Coronary artery (tissue), 2 donors: ENCODE measurements around the gene MRTO4.
"Not testable (repeated sequence)": the region's sequence is repeated elsewhere in the genome, so short reads cannot be mapped to it uniquely, and the experiment has no call there.

ENCODE experiments used
- DNase-seq: peaks from one replicate; pipeline ENCODE4 v3.0.0-alpha.2; 2017; ENCODE audit warnings: low spot score
- H3K27ac ChIP-seq, 2 donors: fragments of 200-600 bp; sonication (generic); one replicate each; pipeline ENCODE4 v1.5.1; 2016 to 2019
- H3K4me3 ChIP-seq: fragments of 200-600 bp; sonication (generic); 2 replicates; pipeline ENCODE4 v1.5.1; 2016; ENCODE audit warnings: mild to moderate bottlenecking, moderate library complexity
- TF ChIP-seq, protein P1 (sequence below): fragments of 200-600 bp; sonication (generic); IDR thresholded peaks from one replicate; pipeline ENCODE4 v1.5.1; 2019; ENCODE audit warnings: antibody characterized with exemption

Gene MRTO4

DNA sequence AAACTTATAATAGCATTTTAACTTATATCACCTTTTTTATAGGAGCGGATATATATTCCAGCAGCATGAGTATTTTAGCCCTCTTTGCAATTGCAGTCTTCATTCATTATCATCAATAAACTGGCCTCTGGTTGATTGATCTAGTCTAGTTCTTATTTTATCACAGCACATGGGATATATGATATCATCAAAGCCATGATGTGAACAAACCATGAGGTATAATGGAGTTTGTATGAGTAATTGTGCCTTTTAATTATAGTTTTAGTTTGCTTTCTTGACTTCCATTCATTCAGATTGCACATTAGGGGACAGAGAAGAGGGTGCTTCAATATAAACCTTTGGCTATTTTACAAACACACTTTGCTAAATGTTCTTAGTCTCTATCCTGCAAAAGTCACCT lies 38.0 kb upstream of the MRTO4 start:
- no peak overlapping the region for H3K4me3 ChIP-seq
- TF ChIP-seq, protein P1, sequence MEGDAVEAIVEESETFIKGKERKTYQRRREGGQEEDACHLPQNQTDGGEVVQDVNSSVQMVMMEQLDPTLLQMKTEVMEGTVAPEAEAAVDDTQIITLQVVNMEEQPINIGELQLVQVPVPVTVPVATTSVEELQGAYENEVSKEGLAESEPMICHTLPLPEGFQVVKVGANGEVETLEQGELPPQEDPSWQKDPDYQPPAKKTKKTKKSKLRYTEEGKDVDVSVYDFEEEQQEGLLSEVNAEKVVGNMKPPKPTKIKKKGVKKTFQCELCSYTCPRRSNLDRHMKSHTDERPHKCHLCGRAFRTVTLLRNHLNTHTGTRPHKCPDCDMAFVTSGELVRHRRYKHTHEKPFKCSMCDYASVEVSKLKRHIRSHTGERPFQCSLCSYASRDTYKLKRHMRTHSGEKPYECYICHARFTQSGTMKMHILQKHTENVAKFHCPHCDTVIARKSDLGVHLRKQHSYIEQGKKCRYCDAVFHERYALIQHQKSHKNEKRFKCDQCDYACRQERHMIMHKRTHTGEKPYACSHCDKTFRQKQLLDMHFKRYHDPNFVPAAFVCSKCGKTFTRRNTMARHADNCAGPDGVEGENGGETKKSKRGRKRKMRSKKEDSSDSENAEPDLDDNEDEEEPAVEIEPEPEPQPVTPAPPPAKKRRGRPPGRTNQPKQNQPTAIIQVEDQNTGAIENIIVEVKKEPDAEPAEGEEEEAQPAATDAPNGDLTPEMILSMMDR: no peak
- no peak for DNase-seq

DNA sequence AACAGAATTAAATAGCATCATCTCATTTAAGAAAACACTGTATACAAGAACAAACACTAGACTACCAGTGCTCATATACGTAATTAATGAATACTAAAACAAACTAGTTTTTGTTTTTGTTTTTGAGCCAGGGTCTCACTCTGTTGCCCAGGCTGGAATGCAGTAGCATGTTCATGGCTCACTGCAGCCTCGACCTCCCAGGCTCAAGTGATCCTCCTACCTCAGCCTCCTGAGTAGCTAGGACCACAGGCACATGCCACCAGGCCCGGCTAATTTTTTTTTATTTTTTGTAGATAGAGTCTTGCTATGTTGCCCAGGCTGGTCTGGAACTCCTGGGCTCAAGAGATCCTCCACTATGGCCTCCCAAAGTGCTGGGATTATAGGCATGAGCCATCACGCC lies 35.0 kb upstream of the MRTO4 start:
- H3K4me3 ChIP-seq, DNase-seq, H3K27ac ChIP-seq: not testable (repeated sequence)

More for the DNA sequence above, 38.0 kb upstream of the MRTO4 start:
- H3K27ac ChIP-seq: no peak overlapping the region

DNA sequence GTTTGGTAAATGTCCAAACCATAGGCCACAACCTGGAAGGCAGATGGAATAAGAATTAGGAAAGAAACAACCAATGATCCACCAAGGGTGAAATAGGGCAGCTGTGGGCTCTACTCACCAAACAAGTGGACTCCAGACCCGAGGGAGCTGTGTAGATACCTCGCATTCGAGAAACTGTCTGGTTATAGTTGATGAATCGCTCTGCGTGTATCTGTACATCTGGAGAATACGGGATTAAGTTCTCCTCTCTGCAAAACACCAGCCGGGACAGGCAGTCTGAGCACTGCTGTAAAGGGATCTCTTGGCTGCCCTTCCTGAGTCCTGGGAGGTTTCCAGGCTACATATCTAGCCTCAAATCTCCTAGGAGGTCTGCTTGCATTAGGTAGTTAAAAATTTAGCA lies 32.2 kb upstream of the MRTO4 start:
- DNase-seq: peak; percentile 62
- Histone ChIP-seq H3K4me3 (no peak overlapping the region), H3K27ac (no peak overlapping the region)
- TF ChIP-seq, protein P1: no peak

DNA sequence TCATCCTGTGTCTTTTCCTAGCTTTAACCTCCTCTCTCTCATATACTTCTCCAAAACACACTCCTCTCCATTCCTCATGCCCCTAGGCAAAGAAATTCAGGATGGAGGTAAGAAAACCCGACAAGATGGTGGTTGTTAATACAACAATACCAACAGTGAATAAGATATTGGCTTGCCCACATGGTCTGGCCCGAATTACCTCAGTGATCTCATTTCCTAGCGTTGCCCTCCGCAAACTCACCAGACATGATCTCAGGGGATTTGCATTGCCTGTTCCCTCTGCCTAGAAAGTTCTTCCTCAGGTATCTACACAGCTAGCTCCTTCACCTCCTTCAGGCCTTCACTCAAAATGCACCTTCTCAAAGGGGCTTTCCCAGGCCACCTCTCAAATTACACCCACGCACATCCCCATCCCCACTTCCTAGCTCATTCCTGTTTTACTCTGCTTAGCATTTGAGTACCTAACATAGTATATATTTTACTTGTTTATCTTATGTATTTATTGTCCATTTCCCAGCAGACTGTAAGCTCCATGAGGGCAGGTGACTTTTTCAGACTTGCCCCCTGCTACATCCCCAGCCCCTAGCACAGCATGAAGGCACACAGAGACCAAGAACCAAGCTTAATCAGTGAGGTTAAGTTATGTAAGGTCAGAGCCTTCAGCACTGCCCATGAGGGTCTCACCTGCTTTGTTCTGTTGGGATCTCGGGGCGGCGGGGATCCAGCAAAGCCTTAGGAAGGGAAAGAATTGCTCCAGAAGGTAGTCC lies 31.3 kb upstream of the MRTO4 start:
- H3K4me3 ChIP-seq: no peak overlapping the region
- TF ChIP-seq, protein P1: no peak
- DNase-seq: peak; percentile 12
- no peak overlapping the region for H3K27ac ChIP-seq

DNA sequence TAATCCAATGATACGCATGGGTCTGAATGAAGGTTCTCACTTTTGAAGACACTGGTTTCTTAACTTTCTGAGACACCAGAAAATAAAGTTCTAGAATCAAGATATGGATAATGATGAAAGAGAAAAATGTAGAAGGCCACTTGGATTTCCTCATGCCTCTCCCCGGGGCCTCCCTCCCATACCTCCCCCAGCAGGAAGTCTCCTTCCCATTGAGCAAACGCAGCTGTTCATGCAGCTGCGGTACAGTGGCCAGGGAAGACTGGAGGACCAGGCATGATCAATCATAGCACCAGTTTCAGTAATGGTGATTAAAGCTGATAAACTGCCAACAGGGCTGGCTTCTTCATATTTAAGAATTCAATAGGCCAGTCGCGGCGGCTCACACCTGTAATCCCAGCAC lies 30.6 kb upstream of the MRTO4 start:
- DNase-seq: peak; percentile 45
- H3K27ac ChIP-seq: no peak overlapping the region
- TF ChIP-seq, protein P1: no peak
- H3K4me3 ChIP-seq: no peak overlapping the region

DNA sequence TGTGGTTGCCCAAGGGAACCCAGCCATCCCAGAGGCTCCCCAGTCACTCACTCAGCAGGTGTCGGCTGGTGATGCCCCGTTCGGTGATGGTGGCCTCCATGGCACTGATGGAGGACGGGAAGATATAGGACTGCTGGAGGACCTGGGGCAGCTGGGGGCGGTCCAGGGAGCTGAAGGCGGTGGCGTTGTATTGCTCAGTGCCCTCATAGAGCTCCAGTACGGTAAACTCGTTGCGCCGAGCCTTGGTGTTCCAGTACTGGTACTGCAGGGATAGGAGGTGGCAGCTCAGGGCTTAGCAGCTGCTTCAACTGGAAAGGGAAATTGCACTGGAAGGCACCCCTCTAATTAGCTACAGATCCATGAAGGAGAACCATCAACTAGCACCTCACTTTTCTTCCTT lies 29.0 kb upstream of the MRTO4 start:
- TF ChIP-seq, protein P1: no peak
- H3K4me3 ChIP-seq: no peak overlapping the region
- no peak overlapping the region for H3K27ac ChIP-seq
- no peak for DNase-seq

DNA sequence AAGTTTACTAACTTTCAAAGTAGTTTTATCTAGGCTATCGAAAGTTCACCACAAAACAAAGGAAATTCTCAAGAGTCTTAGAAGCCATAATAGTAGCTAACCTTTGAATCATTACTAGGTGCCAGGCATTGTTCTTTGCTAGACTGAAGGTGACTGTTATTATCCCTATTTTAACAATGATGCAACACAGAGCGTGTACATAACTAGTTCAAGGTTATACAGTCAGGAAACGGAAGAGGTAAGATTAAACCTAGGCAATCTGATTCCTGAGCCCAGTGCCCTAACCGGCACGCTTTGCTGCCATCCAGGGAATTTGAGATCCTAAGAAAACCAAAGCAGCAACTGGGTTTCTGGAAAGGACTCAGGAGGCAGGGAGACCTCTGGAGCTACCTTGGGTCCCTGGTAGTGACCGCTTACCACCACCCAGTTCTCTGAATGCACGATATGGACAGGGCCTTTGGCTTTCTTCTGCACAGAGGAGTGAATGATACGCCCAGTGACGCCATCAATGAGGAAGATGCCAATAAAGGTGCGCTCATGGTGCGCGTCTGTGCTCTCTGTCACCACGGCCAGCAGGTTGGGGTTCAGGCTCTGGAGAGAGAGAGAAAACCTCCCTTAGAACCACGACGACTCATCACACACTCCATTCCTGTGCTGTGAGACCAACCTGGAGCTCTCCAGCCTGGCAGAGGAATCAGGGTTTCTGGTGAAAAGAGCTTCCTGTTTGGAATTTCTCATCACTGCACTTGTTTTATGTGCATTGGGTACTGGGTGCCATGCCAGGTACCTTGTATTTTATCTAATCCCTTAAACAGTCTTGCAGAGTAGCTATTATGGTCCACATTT lies 28.4 kb upstream of the MRTO4 start:
- H3K4me3 ChIP-seq: no peak overlapping the region
- H3K27ac ChIP-seq: no peak overlapping the region
- peak; percentile 26 for DNase-seq
- TF ChIP-seq, protein P1: no peak
